ENCODE data around the gene BRD7. TPM values are rescaled to one million over a fixed set of nuclear protein-coding genes. Genes with fewer than 3 reads are reported as not detected.

Gene BRD7
- total RNA-seq, 6 experiments from 2014 or later, result 16.9 to 24.1 (median 20.2) TPM

- no peak overlapping the region for H3K27ac ChIP-seq
- no peaks in the 10 kb centered on the region for H3K9me3 ChIP-seq
- H3K4me1 ChIP-seq, result peaks cover 0 to 5% (median 0%) of the 10 kb centered on the region in 4 donors
- H3K4me3 ChIP-seq, result no peak overlapping the region
- H3K27me3 ChIP-seq, result no peaks in the 10 kb centered on the region
- H3K36me3 ChIP-seq, result peaks cover 0 to 11% (median 4%) of the 10 kb centered on the region in 4 donors
- intact Hi-C loops (cut with DNase I), result no loop called here
- TF ChIP-seq CTCF (IDR thresholded peaks at IDR 0.05), result no peak
- no peak for TF ChIP-seq POLR2A (IDR thresholded peaks at IDR 0.05)
- DNase-seq (no peak), ATAC-seq (no peak)
- 69% methylated on average over 2 of the region's 2 CpGs for WGBS (ENCODE audit: insufficient coverage, low coverage, low lambda C conversion rate, missing lambda C conversion rate)
Measured at GRCh38 chr16:50340578-50340977, 28.2 kb downstream of the BRD7 start.

GRCh38 chr16:50338371-50339231 is 30.2 kb downstream of the BRD7 start:
- intact Hi-C loops (cut with DNase I), result no loop called here
- WGBS (ENCODE audit: insufficient coverage, low coverage, low lambda C conversion rate, missing lambda C conversion rate), result 78% methylated on average over 6 of the region's 8 CpGs
- Histone ChIP-seq H3K27ac (no peak overlapping the region), H3K36me3 (peaks cover 0 to 16% (median 6%) of the 10 kb centered on the region in 4 donors), H3K9me3 (no peaks in the 10 kb centered on the region), H3K27me3 (no peaks in the 10 kb centered on the region), H3K4me3 (no peak overlapping the region), H3K4me1 (peaks cover 0 to 5% (median 0%) of the 10 kb centered on the region in 4 donors)
- TF ChIP-seq CTCF (IDR thresholded peaks at IDR 0.05) (no peak), POLR2A (IDR thresholded peaks at IDR 0.05) (no peak)
- DNase-seq, result no peak
- ATAC-seq, result peak in 1 of 4 donors; percentile 32

- TF ChIP-seq POLR2A (IDR thresholded peaks at IDR 0.05) (no peak), CTCF (IDR thresholded peaks at IDR 0.05) (no peak)
- Histone ChIP-seq H3K4me3 (no peak overlapping the region), H3K27ac (no peak overlapping the region), H3K9me3 (no peaks in the 10 kb centered on the region), H3K36me3 (peaks cover 0 to 22% (median 6%) of the 10 kb centered on the region in 4 donors), H3K4me1 (peaks cover 0 to 5% (median 0%) of the 10 kb centered on the region in 4 donors), H3K27me3 (no peaks in the 10 kb centered on the region)
- WGBS (ENCODE audit: insufficient coverage, low coverage, low lambda C conversion rate, missing lambda C conversion rate), result no CpG with 5 or more reads among the region's 1 CpG
- intact Hi-C loops (cut with DNase I), result no loop called here
- ATAC-seq (peak in 3 of 4 donors; percentile 32 to 84 (median 38)), DNase-seq (no peak)
Measured at GRCh38 chr16:50336884-50337283, 31.9 kb downstream of the BRD7 start.

GRCh38 chr16:50335196-50335958 is 33.4 kb downstream of the BRD7 start:
- peak in 1 of 4 donors; percentile 22 for ATAC-seq
- DNase-seq, result no peak
- no peak for TF ChIP-seq POLR2A (IDR thresholded peaks at IDR 0.05)
- TF ChIP-seq CTCF (IDR thresholded peaks at IDR 0.05), result no peak
- Histone ChIP-seq H3K4me3 (no peak overlapping the region), H3K27me3 (no peaks in the 10 kb centered on the region), H3K27ac (no peak overlapping the region), H3K4me1 (peaks cover 0 to 5% (median 0%) of the 10 kb centered on the region in 4 donors), H3K9me3 (no peaks in the 10 kb centered on the region), H3K36me3 (peaks cover 0 to 22% (median 6%) of the 10 kb centered on the region in 4 donors)
- intact Hi-C loops (cut with DNase I), result no loop called here
- WGBS (ENCODE audit: insufficient coverage, low coverage, low lambda C conversion rate, missing lambda C conversion rate), result 90% methylated on average over 8 of the region's 8 CpGs

Measured in right lobe of liver (tissue), 6 donors.